ENCODE data around the gene CHD2.

The CHD2 gene

GRCh38 chr15:92887869-92888268 lies 12.3 kb upstream of the CHD2 start:
- Histone ChIP-seq H3K27me3 (ENCODE audit: control insufficient read depth, insufficient read depth, low read length) (no peaks in the 10 kb centered on the region), H2AFZ (no peak overlapping the region), H3K27ac (peak overlapping the region; percentile 34), H3K4me1 (peaks cover 8% of the 10 kb centered on the region), H3K36me3 (ENCODE audit: control insufficient read depth, insufficient read depth, low read length) (no peaks in the 10 kb centered on the region), H3K4me3 (ENCODE audit: low read depth, low read length) (peak overlapping the region; percentile 29), H3K79me2 (peaks cover 32% of the 10 kb centered on the region), H3K4me2 (ENCODE audit: low read length) (peak overlapping the region; percentile 95), H3K9ac (no peak overlapping the region), H3K9me3 (ENCODE audit: control insufficient read depth, low read length) (no peaks in the 10 kb centered on the region)
- TF ChIP-seq CTCF (IDR thresholded peaks at IDR 0.05), result no peak

- TF ChIP-seq CTCF (IDR thresholded peaks at IDR 0.05), result no peak
- H3K9ac ChIP-seq, result no peak overlapping the region
These were observed 10.6 kb upstream of the CHD2 start for GRCh38 chr15:92889390-92890107.

GRCh38 chr15:92891533-92892200 lies 8.5 kb upstream of the CHD2 start:
- Histone ChIP-seq H3K4me3 (ENCODE audit: low read depth, low read length) (no peak overlapping the region), H3K4me1 (peaks cover 8% of the 10 kb centered on the region), H3K9ac (no peak overlapping the region), H3K27ac (no peak overlapping the region), H3K36me3 (ENCODE audit: control insufficient read depth, insufficient read depth, low read length) (no peaks in the 10 kb centered on the region), H3K9me3 (ENCODE audit: control insufficient read depth, low read length) (no peaks in the 10 kb centered on the region), H3K27me3 (ENCODE audit: control insufficient read depth, insufficient read depth, low read length) (no peaks in the 10 kb centered on the region), H3K4me2 (ENCODE audit: low read length) (no peak overlapping the region), H3K79me2 (peaks cover 19% of the 10 kb centered on the region), H2AFZ (no peak overlapping the region)
- no peak for TF ChIP-seq CTCF (IDR thresholded peaks at IDR 0.05)

More at GRCh38 chr15:92889390-92890107, 10.6 kb upstream of the CHD2 start:
- Histone ChIP-seq H3K36me3 (ENCODE audit: control insufficient read depth, insufficient read depth, low read length) (no peaks in the 10 kb centered on the region), H3K79me2 (peaks cover 21% of the 10 kb centered on the region), H3K4me3 (ENCODE audit: low read depth, low read length) (no peak overlapping the region), H2AFZ (no peak overlapping the region), H3K9me3 (ENCODE audit: control insufficient read depth, low read length) (no peaks in the 10 kb centered on the region), H3K27ac (no peak overlapping the region), H3K4me1 (peaks cover 8% of the 10 kb centered on the region), H3K4me2 (ENCODE audit: low read length) (no peak overlapping the region), H3K27me3 (ENCODE audit: control insufficient read depth, insufficient read depth, low read length) (no peaks in the 10 kb centered on the region)

- no peak overlapping the region for H3K4me3 ChIP-seq (ENCODE audit: low read depth, low read length)
- peaks cover 8% of the 10 kb centered on the region for H3K4me1 ChIP-seq
- H3K27me3 ChIP-seq (ENCODE audit: control insufficient read depth, insufficient read depth, low read length), result no peaks in the 10 kb centered on the region
- H3K4me2 ChIP-seq (ENCODE audit: low read length), result no peak overlapping the region
- no peak overlapping the region for H3K27ac ChIP-seq
- H3K9me3 ChIP-seq (ENCODE audit: control insufficient read depth, low read length), result no peaks in the 10 kb centered on the region
- H2AFZ ChIP-seq, result no peak overlapping the region
- no peaks in the 10 kb centered on the region for H3K36me3 ChIP-seq (ENCODE audit: control insufficient read depth, insufficient read depth, low read length)
- TF ChIP-seq CTCF (IDR thresholded peaks at IDR 0.05), result no peak
- H3K9ac ChIP-seq, result no peak overlapping the region
- H3K79me2 ChIP-seq, result peaks cover 19% of the 10 kb centered on the region
These were observed 7.9 kb upstream of the CHD2 start for GRCh38 chr15:92892201-92892555.

Measured in parathyroid adenoma (tissue), 2 donors.